GM19193 (cell line): ENCODE measurements around the gene TMEM91.

ENCODE experiments used
- POLR2A ChIP-seq: IDR thresholded peaks from 4 replicates; pipeline ENCODE4 v1.6.1; 2011; ENCODE audit not compliant: insufficient read depth, insufficient read length; ENCODE audit errors: extremely low read depth

TMEM91 gene

GRCh38 chr19:41426952-41427646 is 50.8 kb downstream of the TMEM91 start, which contains the start of gene B3GNT8:
Gene B3GNT8, minus strand, starts transcription at chr19:41427374. Its CDS starts 596 bp downstream, at chr19:41426778.
- TF ChIP-seq POLR2A = no peak

GRCh38 chr19:41427647-41428480 is 51.5 kb downstream of the TMEM91 start:
- no peak for TF ChIP-seq POLR2A

GRCh38 chr19:41428481-41428859 is 52.1 kb downstream of the TMEM91 start:
- TF ChIP-seq POLR2A = no peak

GRCh38 chr19:41430922-41431321 is 54.6 kb downstream of the TMEM91 start:
- TF ChIP-seq POLR2A = no peak

GRCh38 chr19:41431426-41432386 is 55.4 kb downstream of the TMEM91 start:
- TF ChIP-seq POLR2A = no peak

GRCh38 chr19:41433171-41433570 is 56.8 kb downstream of the TMEM91 start:
- no peak for TF ChIP-seq POLR2A
